ENCODE data around the gene KIF23. TPM values are rescaled to one million over a fixed set of nuclear protein-coding genes. Genes with fewer than 3 reads are reported as not detected.

The KIF23 gene
- total RNA-seq, 2 donors from 2014 or later, result 53.4 to 82.6 TPM

- H3K9me3 ChIP-seq (ENCODE audit: control insufficient read depth, low read length), result peaks cover 13% of the 10 kb centered on the region
- TF ChIP-seq, protein P1, sequence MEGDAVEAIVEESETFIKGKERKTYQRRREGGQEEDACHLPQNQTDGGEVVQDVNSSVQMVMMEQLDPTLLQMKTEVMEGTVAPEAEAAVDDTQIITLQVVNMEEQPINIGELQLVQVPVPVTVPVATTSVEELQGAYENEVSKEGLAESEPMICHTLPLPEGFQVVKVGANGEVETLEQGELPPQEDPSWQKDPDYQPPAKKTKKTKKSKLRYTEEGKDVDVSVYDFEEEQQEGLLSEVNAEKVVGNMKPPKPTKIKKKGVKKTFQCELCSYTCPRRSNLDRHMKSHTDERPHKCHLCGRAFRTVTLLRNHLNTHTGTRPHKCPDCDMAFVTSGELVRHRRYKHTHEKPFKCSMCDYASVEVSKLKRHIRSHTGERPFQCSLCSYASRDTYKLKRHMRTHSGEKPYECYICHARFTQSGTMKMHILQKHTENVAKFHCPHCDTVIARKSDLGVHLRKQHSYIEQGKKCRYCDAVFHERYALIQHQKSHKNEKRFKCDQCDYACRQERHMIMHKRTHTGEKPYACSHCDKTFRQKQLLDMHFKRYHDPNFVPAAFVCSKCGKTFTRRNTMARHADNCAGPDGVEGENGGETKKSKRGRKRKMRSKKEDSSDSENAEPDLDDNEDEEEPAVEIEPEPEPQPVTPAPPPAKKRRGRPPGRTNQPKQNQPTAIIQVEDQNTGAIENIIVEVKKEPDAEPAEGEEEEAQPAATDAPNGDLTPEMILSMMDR (conservative IDR thresholded peaks at IDR 0.05), result no peak
- H3K9me3 Mint-ChIP-seq, result peaks cover 30% of the 10 kb centered on the region
- no peaks in the 10 kb centered on the region for H3K36me3 Mint-ChIP-seq (ENCODE audit: low read depth)
- DNase-seq, result no peak
- H3K27ac Mint-ChIP-seq, result no peak overlapping the region
- no peaks in the 10 kb centered on the region for H3K36me3 ChIP-seq (ENCODE audit: control insufficient read depth, insufficient read depth, low read length)
- no peaks in the 10 kb centered on the region for H3K4me1 ChIP-seq (ENCODE audit: control insufficient read depth, insufficient read depth, low read length)
- no peak overlapping the region for H3K4me3 ChIP-seq (ENCODE audit: low read length)
- peaks cover 54% of the 10 kb centered on the region for H3K27me3 ChIP-seq (ENCODE audit: control insufficient read depth, insufficient read depth, low read length, poor library complexity, severe bottlenecking)
- 80 to 86% methylated on average over 2 to 6 of the region's 6 CpGs for WGBS, 2 experiments (ENCODE audit: insufficient coverage in 1 of 2, insufficient read length in 1 of 2)
- no peaks in the 10 kb centered on the region for H3K4me1 Mint-ChIP-seq
- H3K27me3 Mint-ChIP-seq (ENCODE audit: insufficient read depth), result peaks cover 62% of the 10 kb centered on the region
- no peak overlapping the region for H3K27ac ChIP-seq (ENCODE audit: low read depth, low read length)
- H3K4me3 Mint-ChIP-seq, result no peak overlapping the region
- H3K9ac ChIP-seq (ENCODE audit: extremely low read depth, low read length, poor library complexity, severe bottlenecking), result no peak overlapping the region
These were observed 70.7 kb downstream of the KIF23 start for GRCh38 chr15:69484837-69485236.

DNA sequence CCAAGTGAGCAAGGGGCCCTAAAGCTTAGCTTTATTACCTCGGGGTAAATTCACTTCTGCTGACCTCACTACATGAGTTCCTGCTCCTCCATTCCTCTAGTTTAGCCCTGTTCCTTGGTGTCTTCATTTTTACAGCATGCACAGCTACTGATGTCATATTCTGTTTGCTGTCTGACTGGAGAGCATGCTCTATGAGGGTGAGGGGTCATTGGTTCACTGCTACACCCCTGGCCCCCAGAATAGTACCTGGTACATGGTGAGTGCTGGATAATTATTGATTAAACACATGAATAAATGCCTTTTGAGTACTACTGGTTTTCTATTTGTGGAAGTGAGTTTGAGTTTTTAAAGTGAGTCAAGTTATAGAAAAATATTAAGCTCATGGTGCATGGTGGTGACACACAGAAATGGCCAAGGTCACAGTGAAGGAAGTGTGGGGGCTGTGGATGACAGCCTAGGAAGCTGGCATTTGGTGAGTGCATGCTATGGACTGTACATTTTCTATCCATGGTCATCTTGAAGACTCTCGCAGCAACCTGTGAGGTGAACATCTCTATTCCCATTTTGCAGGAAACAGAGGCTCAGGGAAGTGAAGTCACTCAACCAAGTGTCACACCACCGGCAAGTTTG is 72.4 kb downstream of the KIF23 start:
- H3K27ac ChIP-seq (ENCODE audit: low read depth, low read length), result no peak overlapping the region
- no peak for DNase-seq
- H3K27me3 ChIP-seq (ENCODE audit: control insufficient read depth, insufficient read depth, low read length, poor library complexity, severe bottlenecking), result peaks cover 69% of the 10 kb centered on the region
- Mint-ChIP-seq H3K4me3 (no peak overlapping the region), H3K9me3 (peaks cover 29% of the 10 kb centered on the region), H3K36me3 (ENCODE audit: low read depth) (no peaks in the 10 kb centered on the region), H3K27me3 (ENCODE audit: insufficient read depth) (peaks cover 72% of the 10 kb centered on the region), H3K27ac (no peak overlapping the region), H3K4me1 (no peaks in the 10 kb centered on the region)
- H3K4me1 ChIP-seq (ENCODE audit: control insufficient read depth, insufficient read depth, low read length), result no peaks in the 10 kb centered on the region
- H3K4me3 ChIP-seq (ENCODE audit: low read length), result no peak overlapping the region
- WGBS, 2 experiments (ENCODE audit: insufficient coverage in 1 of 2, insufficient read length in 1 of 2), result 87 to 94% methylated on average over 3 of the region's 3 CpGs
- peaks cover 13% of the 10 kb centered on the region for H3K9me3 ChIP-seq (ENCODE audit: control insufficient read depth, low read length)
- H3K9ac ChIP-seq (ENCODE audit: extremely low read depth, low read length, poor library complexity, severe bottlenecking), result no peak overlapping the region
- TF ChIP-seq, protein P1 (conservative IDR thresholded peaks at IDR 0.05), result no peak
- no peaks in the 10 kb centered on the region for H3K36me3 ChIP-seq (ENCODE audit: control insufficient read depth, insufficient read depth, low read length)

GRCh38 chr15:69489073-69489571 is 75.0 kb downstream of the KIF23 start:
- Mint-ChIP-seq H3K27me3 (ENCODE audit: insufficient read depth) (peaks cover 53% of the 10 kb centered on the region), H3K9me3 (peaks cover 32% of the 10 kb centered on the region), H3K36me3 (ENCODE audit: low read depth) (no peaks in the 10 kb centered on the region), H3K27ac (no peak overlapping the region), H3K4me1 (no peaks in the 10 kb centered on the region), H3K4me3 (no peak overlapping the region)
- no peak overlapping the region for H3K4me3 ChIP-seq (ENCODE audit: low read length)
- H3K9me3 ChIP-seq (ENCODE audit: control insufficient read depth, low read length), result peaks cover 23% of the 10 kb centered on the region
- WGBS, 2 experiments (ENCODE audit: insufficient coverage in 1 of 2, insufficient read length in 1 of 2), result 93% methylated on average over 3 of the region's 3 CpGs
- no peaks in the 10 kb centered on the region for H3K36me3 ChIP-seq (ENCODE audit: control insufficient read depth, insufficient read depth, low read length)
- no peak overlapping the region for H3K27ac ChIP-seq (ENCODE audit: low read depth, low read length)
- peaks cover 53% of the 10 kb centered on the region for H3K27me3 ChIP-seq (ENCODE audit: control insufficient read depth, insufficient read depth, low read length, poor library complexity, severe bottlenecking)
- H3K9ac ChIP-seq (ENCODE audit: extremely low read depth, low read length, poor library complexity, severe bottlenecking), result no peak overlapping the region
- no peak for DNase-seq
- TF ChIP-seq, protein P1 (conservative IDR thresholded peaks at IDR 0.05), result no peak
- no peaks in the 10 kb centered on the region for H3K4me1 ChIP-seq (ENCODE audit: control insufficient read depth, insufficient read depth, low read length)

Data from endodermal cell (in vitro differentiated cells).